SJCRH30 (cell line): ENCODE measurements around the gene LPCAT4. TPM values are rescaled to one million over a fixed set of nuclear protein-coding genes. Genes with fewer than 3 reads are reported as not detected.
"Not testable (repeated sequence)": the region's sequence is repeated elsewhere in the genome, so short reads cannot be mapped to it uniquely, and the experiment has no call there.

ENCODE experiments used
- DNase-seq, 2 experiments: peaks; one replicate each; pipeline ENCODE4 v3.0.0-alpha.2; 2015 to 2020
- H3K27ac ChIP-seq: fragments of 250-450 bp; sonication (Bioruptor Pico); 2 replicates; pipeline ENCODE4 v1.5.1; 2020; ENCODE audit warnings: mild to moderate bottlenecking, moderate library complexity
- H3K27me3 ChIP-seq: fragments of 250-450 bp; sonication (Bioruptor Pico); 2 replicates; pipeline ENCODE4 v1.5.1; 2020; ENCODE audit warnings: mild to moderate bottlenecking, moderate library complexity
- H3K36me3 ChIP-seq: fragments of 250-450 bp; sonication (Bioruptor Pico); 2 replicates; pipeline ENCODE4 v1.5.1; 2020; ENCODE audit warnings: mild to moderate bottlenecking, moderate library complexity
- H3K4me1 ChIP-seq: fragments of 250-450 bp; sonication (Bioruptor Pico); 2 replicates; pipeline ENCODE4 v1.5.1; 2020; ENCODE audit warnings: mild to moderate bottlenecking, moderate library complexity
- H3K4me3 ChIP-seq: fragments of 250-450 bp; sonication (Bioruptor Pico); 2 replicates; pipeline ENCODE4 v1.5.1; 2020; ENCODE audit warnings: mild to moderate bottlenecking, moderate library complexity
- H3K9me3 ChIP-seq: fragments of 250-450 bp; sonication (Bioruptor Pico); replicated peaks from 2 replicates; pipeline ENCODE4 v1.5.1; 2020; ENCODE audit warnings: mild to moderate bottlenecking, moderate library complexity
- total RNA-seq: library from RNA; depleted of rRNA; stranded (reverse); fragments of >200 nt; shearing (Covaris generic); gene quantifications from 2 replicates; pipeline ENCODE4 v1.2.3, GENCODE V29; 2014; rRNA removed

LPCAT4 gene
- 18.3 and 30.7 TPM in 2 replicates for total RNA-seq

GRCh38 chr15:34367101-34368081, at the start of gene LPCAT4:
TSS of gene LPCAT4 (minus strand) at chr15:34367196. CDS start at chr15:34367100, 96 bp downstream.
- Histone ChIP-seq H3K27me3 (no peaks in the 10 kb centered on the region), H3K27ac (peak within 1 kb of the TSS; percentile 92), H3K4me3 (peak within 1 kb of the TSS; percentile 84), H3K9me3 (no peaks in the 10 kb centered on the region), H3K4me1 (peaks cover 6% of the 10 kb centered on the region; the same call in 1 of the 2 replicates), H3K36me3 (peaks cover 7% of the 10 kb centered on the region)
- peak; percentile 89 to 91 for DNase-seq

DNA sequence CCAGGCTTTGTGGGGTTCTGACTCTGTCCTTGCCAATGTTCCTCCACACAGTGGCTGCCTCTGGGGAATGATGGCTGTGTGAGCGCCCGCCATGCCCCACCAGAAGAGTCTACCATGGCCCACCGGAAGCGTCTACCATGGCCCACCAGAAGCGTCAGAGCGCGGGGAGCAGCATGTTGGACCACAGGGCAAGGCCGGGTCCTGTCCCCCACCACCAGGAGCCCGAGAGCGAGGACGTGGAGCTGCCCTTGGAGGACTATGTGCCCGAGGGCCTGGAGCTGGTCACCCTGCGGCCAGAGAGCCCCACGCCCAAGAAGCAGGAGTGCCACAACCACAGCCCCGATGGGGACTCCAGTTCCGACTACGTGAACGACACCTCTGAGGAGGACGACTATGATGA, 42.5 kb upstream of the LPCAT4 start:
- H3K4me3 ChIP-seq, H3K27ac ChIP-seq, DNase-seq, H3K9me3 ChIP-seq, H3K27me3 ChIP-seq, H3K4me1 ChIP-seq, H3K36me3 ChIP-seq: not testable (repeated sequence)

DNA sequence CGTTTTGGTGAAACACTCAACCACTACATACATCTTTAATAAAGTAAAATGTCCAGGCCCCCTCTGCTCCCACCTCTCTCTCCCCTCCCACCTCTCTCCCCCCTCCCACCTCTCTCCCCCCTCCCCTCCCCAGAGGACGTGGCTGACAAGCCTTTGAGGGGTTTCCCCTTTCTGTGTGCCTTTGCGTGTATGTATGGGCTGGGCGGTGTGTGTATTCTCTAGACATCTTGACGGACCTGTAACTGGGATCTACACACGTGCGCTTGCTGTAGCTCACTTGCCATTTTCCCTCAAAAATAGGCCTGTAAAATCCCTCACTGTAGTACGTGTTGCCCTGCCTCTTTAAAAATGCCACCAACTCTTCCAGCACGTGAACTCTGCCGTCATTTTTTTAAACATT, 42.0 kb upstream of the LPCAT4 start:
- not testable (repeated sequence) for H3K27me3 ChIP-seq, H3K9me3 ChIP-seq, H3K4me1 ChIP-seq, H3K36me3 ChIP-seq, H3K27ac ChIP-seq, H3K4me3 ChIP-seq, DNase-seq

DNA sequence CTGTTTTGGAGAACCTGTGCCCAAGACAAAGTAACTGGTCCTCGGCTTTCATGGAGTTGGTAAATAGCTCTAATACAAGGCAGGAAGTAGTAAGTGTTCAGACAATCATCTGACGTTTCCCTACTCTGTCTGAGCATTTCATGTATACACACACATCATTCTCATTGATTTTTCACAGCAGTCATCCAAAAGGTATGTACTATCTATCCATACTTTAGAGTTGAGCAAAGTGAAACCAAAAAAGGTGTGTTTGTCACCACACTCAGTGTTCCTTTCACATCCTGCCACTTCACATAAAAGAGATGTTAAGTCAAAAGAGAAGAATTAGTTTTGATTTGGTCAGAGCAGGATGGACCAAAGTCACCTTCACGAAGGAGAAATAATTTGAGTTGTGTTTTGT, 36.9 kb upstream of the LPCAT4 start:
- not testable (repeated sequence) for DNase-seq, H3K4me1 ChIP-seq, H3K9me3 ChIP-seq, H3K4me3 ChIP-seq, H3K27me3 ChIP-seq, H3K27ac ChIP-seq, H3K36me3 ChIP-seq

DNA sequence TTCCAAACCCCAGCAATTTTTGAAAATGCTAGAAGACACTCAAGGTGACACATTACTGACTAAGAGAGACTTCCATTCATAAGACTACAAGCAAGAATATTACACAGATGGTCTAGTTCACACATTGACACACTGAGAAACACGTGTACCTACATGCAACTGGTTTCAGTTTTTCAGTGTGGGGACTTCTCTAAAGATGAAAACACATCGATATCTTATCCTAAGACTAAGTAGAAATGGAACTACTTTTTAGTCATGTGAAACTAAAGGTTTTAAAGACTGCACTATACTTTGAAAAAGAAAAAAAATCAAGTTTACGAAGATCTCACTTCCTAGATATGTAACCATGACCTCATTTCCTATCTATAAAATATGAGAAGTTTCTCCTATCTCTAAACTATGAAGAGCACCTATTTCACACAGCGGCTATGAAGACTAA, 36.2 kb upstream of the LPCAT4 start:
- not testable (repeated sequence) for H3K9me3 ChIP-seq, H3K27me3 ChIP-seq, H3K27ac ChIP-seq, H3K4me1 ChIP-seq, DNase-seq, H3K4me3 ChIP-seq, H3K36me3 ChIP-seq

GRCh38 chr15:34397637-34398259, 30.8 kb upstream of the LPCAT4 start:
- not testable (repeated sequence) for H3K27ac ChIP-seq, H3K4me1 ChIP-seq, H3K27me3 ChIP-seq, H3K4me3 ChIP-seq, DNase-seq, H3K9me3 ChIP-seq, H3K36me3 ChIP-seq

DNA sequence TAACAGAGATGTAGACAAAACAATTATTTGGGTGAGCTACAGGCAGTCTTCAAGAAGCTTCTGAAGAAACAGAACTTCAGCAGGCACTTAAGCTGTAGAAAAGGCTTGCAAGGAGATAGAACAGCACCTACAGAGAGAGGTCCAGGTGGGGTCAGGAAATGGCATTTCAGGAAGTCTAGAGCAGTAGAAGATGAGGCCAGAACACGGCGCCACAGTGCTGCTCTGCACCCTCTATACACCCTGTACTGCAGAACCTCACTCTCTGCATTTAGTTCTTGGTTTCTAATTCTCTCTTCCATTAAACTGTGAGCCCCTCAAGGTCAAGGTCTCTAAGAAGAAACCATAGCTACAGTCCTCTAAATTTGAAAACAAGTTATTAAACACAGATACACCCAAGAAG, 26.0 kb upstream of the LPCAT4 start:
- not testable (repeated sequence) for H3K4me3 ChIP-seq, H3K27me3 ChIP-seq, H3K9me3 ChIP-seq, H3K36me3 ChIP-seq, H3K27ac ChIP-seq, H3K4me1 ChIP-seq, DNase-seq

DNA sequence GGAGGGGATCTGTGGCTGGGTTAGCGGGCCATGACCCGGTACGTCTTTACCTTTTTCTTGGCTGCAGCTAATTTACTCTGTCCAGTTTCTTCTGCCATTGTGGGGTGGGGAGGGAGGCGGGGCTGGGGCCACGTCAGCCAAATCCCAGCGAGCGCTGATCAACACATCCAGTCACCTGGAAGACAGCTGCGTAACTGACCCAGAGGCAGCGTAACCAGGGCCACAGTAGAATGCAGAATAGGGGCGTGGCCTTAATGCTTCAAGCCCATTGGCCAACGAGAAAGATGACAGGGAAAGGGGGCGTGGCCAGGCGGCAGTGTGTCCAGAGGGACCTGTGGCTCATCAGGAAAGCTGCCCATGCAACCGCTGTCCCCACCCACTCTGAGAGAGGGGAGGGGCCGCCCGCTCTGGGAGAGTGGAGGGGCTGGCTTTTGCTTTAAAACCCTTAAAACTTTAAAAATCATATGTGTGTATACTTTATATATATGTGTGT, 22.6 kb upstream of the LPCAT4 start:
- not testable (repeated sequence) for DNase-seq, H3K9me3 ChIP-seq, H3K36me3 ChIP-seq, H3K4me3 ChIP-seq, H3K27ac ChIP-seq, H3K27me3 ChIP-seq, H3K4me1 ChIP-seq

DNA sequence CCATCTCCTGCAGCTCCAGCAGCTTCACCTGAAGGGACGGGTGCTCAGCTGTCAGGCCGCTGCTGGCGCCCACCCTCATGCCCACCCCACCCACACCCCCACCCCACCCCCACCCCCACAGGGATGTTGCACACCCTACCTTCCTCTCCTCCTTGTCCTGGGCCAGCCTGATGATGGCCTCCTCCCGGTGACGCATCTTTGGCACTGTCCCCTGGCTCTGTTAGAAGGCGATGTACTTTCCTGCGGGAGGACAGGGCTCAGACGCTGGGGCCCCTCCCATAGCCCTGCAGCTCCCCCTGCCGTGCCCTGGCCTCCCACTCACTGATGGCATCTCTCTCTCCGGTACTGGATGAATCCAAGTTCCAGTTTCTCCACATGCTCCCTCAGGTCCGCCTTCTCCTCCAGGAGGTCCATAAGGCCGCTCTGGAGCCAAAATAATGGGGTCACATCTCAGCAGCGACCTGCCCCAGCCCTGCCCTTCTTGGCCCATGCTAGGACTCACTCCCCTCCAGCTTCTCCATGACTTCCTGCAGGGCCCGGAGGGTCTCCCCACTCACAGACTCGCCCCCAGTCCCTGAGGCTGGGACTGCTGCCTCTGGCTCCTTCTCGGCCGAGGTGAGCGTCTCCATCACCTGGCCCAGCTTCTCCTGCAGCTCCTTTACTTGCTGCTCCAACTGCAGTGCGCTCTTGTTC, 15.0 kb upstream of the LPCAT4 start:
- not testable (repeated sequence) for H3K36me3 ChIP-seq, DNase-seq, H3K4me3 ChIP-seq, H3K27me3 ChIP-seq, H3K27ac ChIP-seq, H3K4me1 ChIP-seq, H3K9me3 ChIP-seq

GRCh38 chr15:34380491-34380890, 13.5 kb upstream of the LPCAT4 start:
- DNase-seq, H3K4me1 ChIP-seq: not testable (repeated sequence)

GRCh38 chr15:34376856-34377255, 9.9 kb upstream of the LPCAT4 start:
- no peaks in the 10 kb centered on the region for H3K27me3 ChIP-seq
- no peaks in the 10 kb centered on the region for H3K9me3 ChIP-seq
- H3K4me3 ChIP-seq = no peak overlapping the region
- no peak for DNase-seq
- H3K36me3 ChIP-seq = no peaks in the 10 kb centered on the region
- no peak overlapping the region for H3K27ac ChIP-seq
- H3K4me1 ChIP-seq = no peaks in the 10 kb centered on the region

More at GRCh38 chr15:34380491-34380890, 13.5 kb upstream of the LPCAT4 start:
- H3K36me3 ChIP-seq, H3K27me3 ChIP-seq, H3K4me3 ChIP-seq, H3K9me3 ChIP-seq, H3K27ac ChIP-seq: not testable (repeated sequence)

DNA sequence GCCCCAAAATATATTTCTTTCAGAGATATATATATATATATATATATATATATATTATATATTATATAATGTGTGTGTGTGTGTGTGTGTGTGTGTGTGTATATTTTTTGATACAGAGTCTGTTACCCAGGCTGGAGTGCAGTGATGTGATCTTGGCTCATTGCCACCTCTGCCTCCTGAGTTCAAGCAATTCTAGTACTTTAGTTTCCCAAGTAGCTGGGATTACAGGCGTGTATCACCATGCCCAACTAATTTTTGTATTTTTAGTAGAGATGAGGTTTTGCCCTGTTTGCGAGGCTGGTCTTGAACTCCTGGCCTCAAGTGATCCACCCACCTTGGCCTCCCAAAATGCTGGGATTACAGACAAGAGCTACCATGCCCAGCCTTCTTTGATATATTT, 8.5 kb upstream of the LPCAT4 start:
- DNase-seq, H3K36me3 ChIP-seq, H3K4me3 ChIP-seq, H3K9me3 ChIP-seq, H3K4me1 ChIP-seq, H3K27me3 ChIP-seq, H3K27ac ChIP-seq: not testable (repeated sequence)

DNA sequence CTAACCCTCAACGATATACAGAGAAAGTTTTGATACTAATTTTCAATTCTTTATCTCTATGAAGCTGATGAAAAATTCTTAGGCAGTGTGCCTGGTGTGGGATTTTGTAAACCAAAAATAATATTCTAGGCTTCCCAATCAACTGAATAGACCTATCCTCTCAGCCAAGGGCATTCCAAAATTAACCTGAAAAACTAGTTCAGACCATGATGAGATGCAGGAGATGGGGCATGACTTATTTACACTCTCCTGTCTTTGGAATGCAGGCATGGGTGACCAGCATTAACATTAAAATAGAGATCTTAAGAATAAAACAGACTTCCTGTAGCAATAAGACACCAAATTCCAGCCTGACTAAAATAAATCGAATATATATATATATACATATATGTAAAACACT, 7.8 kb upstream of the LPCAT4 start:
- DNase-seq = no peak
- no peaks in the 10 kb centered on the region for H3K36me3 ChIP-seq
- no peaks in the 10 kb centered on the region for H3K27me3 ChIP-seq
- H3K4me1 ChIP-seq = no peaks in the 10 kb centered on the region
- H3K27ac ChIP-seq = no peak overlapping the region
- H3K9me3 ChIP-seq = no peaks in the 10 kb centered on the region
- H3K4me3 ChIP-seq = no peak overlapping the region

DNA sequence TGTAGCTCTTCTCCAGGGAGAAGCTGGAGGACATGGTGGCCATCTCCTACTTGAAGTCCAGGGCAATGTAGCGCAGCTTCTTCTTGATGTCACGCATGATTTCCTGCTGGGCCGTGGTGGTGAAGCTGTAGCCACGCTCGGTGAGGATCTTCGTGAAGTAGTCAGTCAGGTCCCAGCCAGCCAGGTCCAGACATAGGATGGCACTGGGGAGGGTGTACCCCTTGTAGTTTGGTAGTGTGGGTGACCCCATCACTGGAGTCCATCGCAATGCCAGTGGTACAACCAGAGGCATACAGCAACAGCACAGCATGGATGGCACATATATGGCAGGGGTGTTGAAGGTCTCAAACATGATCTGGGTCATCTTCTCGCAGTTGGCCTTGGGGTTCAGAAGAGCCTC, 7.0 kb upstream of the LPCAT4 start:
- Histone ChIP-seq H3K4me1 (no peaks in the 10 kb centered on the region), H3K36me3 (no peaks in the 10 kb centered on the region), H3K4me3 (no peak overlapping the region), H3K9me3 (no peaks in the 10 kb centered on the region), H3K27ac (no peak overlapping the region), H3K27me3 (no peaks in the 10 kb centered on the region)
- no peak for DNase-seq

DNA sequence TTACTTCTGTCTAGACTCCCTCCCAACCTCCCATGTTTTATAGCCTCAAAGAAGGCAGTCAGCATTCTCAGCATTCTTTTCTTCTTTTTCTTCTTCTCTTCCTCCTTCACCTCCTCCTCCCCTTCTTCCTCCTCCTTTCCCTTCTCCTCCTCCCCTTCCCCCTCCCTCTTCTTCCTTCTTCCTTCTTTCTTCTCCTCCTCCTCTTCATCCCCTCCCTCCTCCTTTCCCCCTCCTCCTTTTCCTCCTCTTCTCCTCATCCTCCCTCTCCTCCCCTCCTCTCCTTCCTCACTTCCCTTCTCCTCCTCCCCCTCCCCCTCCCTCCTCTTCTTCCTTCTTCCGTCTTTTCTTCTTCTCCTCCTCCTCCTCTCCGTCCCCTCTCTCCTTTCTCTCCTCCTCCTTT, 3.6 kb upstream of the LPCAT4 start:
- Histone ChIP-seq H3K9me3 (no peaks in the 10 kb centered on the region), H3K36me3 (no peaks in the 10 kb centered on the region), H3K27ac (no peak overlapping the region), H3K4me3 (no peak overlapping the region), H3K27me3 (no peaks in the 10 kb centered on the region), H3K4me1 (peaks cover 4% of the 10 kb centered on the region; the same call in 1 of the 2 replicates)
- DNase-seq = no peak
